GM13976 (cell line): ENCODE measurements around the gene CMTR2.
"Not testable (repeated sequence)": the region's sequence is repeated elsewhere in the genome, so short reads cannot be mapped to it uniquely, and the experiment has no call there.

Experiments used
- DNase-seq: peaks from one replicate; pipeline ENCODE4 v3.0.0; 2012; ENCODE audit warnings: low spot score
- CTCF ChIP-seq: IDR thresholded peaks from 2 replicates; pipeline ENCODE4 v1.5.1; 2012; ENCODE audit warnings: borderline replicate concordance, mild to moderate bottlenecking; ENCODE audit not compliant: insufficient read depth; ENCODE audit errors: extremely low read depth, missing control alignments, control extremely low read depth
- in situ Hi-C: fragments of 300-500 bp; cut with MboI; formaldehyde crosslinking; loops from one replicate; pipeline ENCODE4 v1.12.0; 2022; ENCODE audit warnings: low sequenced_read_pairs, mixed read lengths, inconsistent platforms; ENCODE audit not compliant: unreplicated experiment

CMTR2 gene

GRCh38 chr16:71319999-71320398, 30.8 kb upstream of the CMTR2 start:
- no peak for TF ChIP-seq CTCF
- DNase-seq: no peak
- in situ Hi-C loops: no loop called here

- TF ChIP-seq CTCF: no peak
- no peak for DNase-seq
- in situ Hi-C loops: no loop called here
Measured at GRCh38 chr16:71315269-71315668, 26.1 kb upstream of the CMTR2 start.

- in situ Hi-C loops, DNase-seq: not testable (repeated sequence)
Measured at GRCh38 chr16:71313591-71313990, 24.4 kb upstream of the CMTR2 start.

GRCh38 chr16:71311553-71312158, 22.5 kb upstream of the CMTR2 start:
- in situ Hi-C loops: no loop called here
- DNase-seq: peak; percentile 34
- TF ChIP-seq CTCF: peak; percentile 84

- in situ Hi-C loops: no loop called here
- TF ChIP-seq CTCF: no peak
- DNase-seq: no peak
Measured at GRCh38 chr16:71303938-71304337, 14.7 kb upstream of the CMTR2 start.

- in situ Hi-C loops: no loop called here
- DNase-seq: no peak
- no peak for TF ChIP-seq CTCF
Measured at GRCh38 chr16:71297341-71297634, 8.1 kb upstream of the CMTR2 start.

- in situ Hi-C loops: no loop called here
- no peak for DNase-seq
- TF ChIP-seq CTCF: no peak
Measured at GRCh38 chr16:71296584-71297340, 7.6 kb upstream of the CMTR2 start.
